HUES6 (cell line): ENCODE results near the gene DRD2.

Source experiments
- H3K27ac ChIP-seq: 2 replicates; pipeline ENCODE4 v1.7.0; 2013; ENCODE audit warnings: low read depth, mild to moderate bottlenecking, low read length, inconsistent platforms
- H3K27me3 ChIP-seq: 2 replicates; pipeline ENCODE4 v1.6.1; 2013; ENCODE audit warnings: low read length; ENCODE audit not compliant: control insufficient read depth, insufficient read depth
- H3K36me3 ChIP-seq: 2 replicates; pipeline ENCODE4 v1.6.1; 2013; ENCODE audit warnings: low read length; ENCODE audit not compliant: control insufficient read depth, insufficient read depth
- H3K4me1 ChIP-seq: 2 replicates; pipeline ENCODE4 v1.6.1; 2013; ENCODE audit warnings: low read length; ENCODE audit not compliant: control insufficient read depth, insufficient read depth
- H3K4me3 ChIP-seq: 2 replicates; pipeline ENCODE4 v1.5.1; 2013; ENCODE audit warnings: low read depth, low read length
- H3K9ac ChIP-seq: one replicate; pipeline ENCODE4 v1.6.1; 2013; ENCODE audit warnings: mild to moderate bottlenecking, low read length
- H3K9me3 ChIP-seq: 2 replicates; pipeline ENCODE4 v1.6.1; 2013; ENCODE audit warnings: low read depth, low read length; ENCODE audit not compliant: control insufficient read depth, insufficient read depth

DRD2 gene

GRCh38 chr11:113446112-113446511 is 29.1 kb downstream of the DRD2 start:
- Histone ChIP-seq H3K36me3 (no peaks in the 10 kb centered on the region), H3K9me3 (no peaks in the 10 kb centered on the region), H3K4me3 (no peak overlapping the region), H3K27me3 (no peaks in the 10 kb centered on the region), H3K27ac (no peak overlapping the region), H3K9ac (no peak overlapping the region), H3K4me1 (peaks cover 2% of the 10 kb centered on the region; the same call in 1 of the 2 replicates)

DNA sequence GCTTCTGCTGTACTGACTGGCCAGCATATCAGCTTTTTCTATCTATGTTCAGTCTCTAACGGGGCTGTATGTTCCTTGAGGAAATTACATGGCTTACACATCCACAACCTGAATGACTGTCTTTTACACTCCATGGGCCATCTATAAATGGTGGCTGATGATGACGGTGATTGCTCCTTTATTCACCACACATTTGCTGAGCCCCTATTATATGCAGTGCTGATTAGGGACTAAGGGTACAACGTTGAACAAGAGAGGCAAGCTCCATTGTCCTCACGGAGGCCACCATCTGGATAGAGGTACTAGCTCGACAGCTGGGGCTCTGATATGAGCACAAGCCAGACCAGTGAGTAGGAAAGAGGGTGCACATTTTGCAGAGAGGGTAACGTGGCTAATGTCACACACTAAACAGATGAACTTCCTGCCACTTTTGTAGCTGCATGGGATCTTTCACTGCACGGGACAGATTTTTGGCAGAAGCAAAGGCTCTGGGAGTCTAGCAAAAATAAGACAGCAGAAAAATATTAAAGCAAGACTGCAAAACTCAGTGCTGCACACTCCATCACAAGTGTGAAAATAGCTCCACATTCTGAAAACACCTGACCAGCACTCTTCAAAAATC is 30.6 kb downstream of the DRD2 start:
- Histone ChIP-seq H3K9ac (no peak overlapping the region), H3K27ac (no peak overlapping the region), H3K9me3 (no peaks in the 10 kb centered on the region), H3K27me3 (no peaks in the 10 kb centered on the region), H3K4me1 (peaks cover 2% of the 10 kb centered on the region; the same call in 1 of the 2 replicates), H3K36me3 (no peaks in the 10 kb centered on the region), H3K4me3 (no peak overlapping the region)

- H3K9ac ChIP-seq: no peak overlapping the region
- H3K27me3 ChIP-seq: no peaks in the 10 kb centered on the region
- H3K27ac ChIP-seq: no peak overlapping the region
- H3K4me3 ChIP-seq: no peak overlapping the region
- no peaks in the 10 kb centered on the region for H3K4me1 ChIP-seq
- no peaks in the 10 kb centered on the region for H3K36me3 ChIP-seq
- H3K9me3 ChIP-seq: no peaks in the 10 kb centered on the region
These were observed 34.4 kb downstream of the DRD2 start for GRCh38 chr11:113440816-113441215.

DNA sequence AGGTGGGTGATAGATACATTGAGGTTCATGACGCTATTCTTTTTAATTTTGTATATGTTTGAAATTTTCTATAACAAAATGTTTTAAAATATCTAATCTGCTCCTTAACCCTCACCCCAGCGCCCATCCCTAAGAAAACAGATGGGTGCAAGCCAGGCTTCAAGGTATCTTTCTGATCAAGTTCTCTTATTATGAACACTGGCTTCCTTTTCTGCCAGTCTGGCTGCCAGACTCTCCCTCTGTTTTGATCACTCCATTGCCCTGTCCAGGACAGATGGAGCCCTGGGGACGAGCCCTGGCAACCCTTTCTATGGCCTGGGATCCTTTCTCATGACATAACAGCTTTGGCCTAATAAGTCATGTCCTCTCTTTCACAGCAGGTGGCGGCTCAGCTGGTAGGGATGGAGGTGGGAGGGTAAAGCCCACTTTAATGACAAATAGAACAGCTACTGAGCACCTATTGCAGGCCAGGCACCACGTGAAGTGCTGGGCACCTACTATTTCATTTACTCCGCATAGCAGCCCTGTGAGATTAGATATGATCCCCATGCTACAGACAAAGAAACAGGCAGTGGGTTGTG is 38.4 kb downstream of the DRD2 start:
- no peak overlapping the region for H3K9ac ChIP-seq
- H3K9me3 ChIP-seq: no peaks in the 10 kb centered on the region
- no peak overlapping the region for H3K27ac ChIP-seq
- no peaks in the 10 kb centered on the region for H3K27me3 ChIP-seq
- H3K36me3 ChIP-seq: no peaks in the 10 kb centered on the region
- peaks cover 10% of the 10 kb centered on the region for H3K4me1 ChIP-seq
- H3K4me3 ChIP-seq: no peak overlapping the region

- no peak overlapping the region for H3K9ac ChIP-seq
- H3K36me3 ChIP-seq: no peaks in the 10 kb centered on the region
- H3K4me1 ChIP-seq: peaks cover 10% of the 10 kb centered on the region
- no peak overlapping the region for H3K4me3 ChIP-seq
- H3K27me3 ChIP-seq: no peaks in the 10 kb centered on the region
- no peak overlapping the region for H3K27ac ChIP-seq
- no peaks in the 10 kb centered on the region for H3K9me3 ChIP-seq
These were observed 39.8 kb downstream of the DRD2 start for GRCh38 chr11:113435190-113435968.

- no peaks in the 10 kb centered on the region for H3K36me3 ChIP-seq
- no peaks in the 10 kb centered on the region for H3K9me3 ChIP-seq
- H3K4me3 ChIP-seq: no peak overlapping the region
- no peaks in the 10 kb centered on the region for H3K27me3 ChIP-seq
- H3K9ac ChIP-seq: no peak overlapping the region
- peaks cover 10% of the 10 kb centered on the region for H3K4me1 ChIP-seq
- no peak overlapping the region for H3K27ac ChIP-seq
These were observed 43.5 kb downstream of the DRD2 start for GRCh38 chr11:113431746-113432145.

DNA sequence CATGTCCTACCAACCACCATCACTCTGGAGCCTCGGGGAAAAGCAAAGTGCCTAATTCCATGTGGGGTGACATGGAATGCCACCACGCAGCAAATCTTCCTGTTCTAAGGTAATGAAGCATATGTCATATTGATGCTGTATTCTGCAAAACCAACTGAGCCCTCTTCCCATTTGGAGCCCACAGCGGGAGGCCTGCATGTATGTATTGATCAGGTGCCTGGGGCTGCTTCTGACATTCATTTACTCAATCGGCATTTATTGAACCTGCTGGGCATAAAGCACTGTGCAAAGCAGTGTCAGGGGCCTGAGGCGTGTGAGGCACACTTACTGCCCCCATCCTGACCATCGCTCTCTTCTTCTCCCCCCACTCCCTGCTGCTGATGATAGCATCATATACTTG is 48.5 kb downstream of the DRD2 start:
- Histone ChIP-seq H3K4me3 (no peak overlapping the region), H3K27me3 (no peaks in the 10 kb centered on the region; the same call in 1 of the 2 replicates), H3K36me3 (no peaks in the 10 kb centered on the region), H3K9me3 (no peaks in the 10 kb centered on the region), H3K4me1 (no peaks in the 10 kb centered on the region), H3K27ac (no peak overlapping the region), H3K9ac (no peak overlapping the region)

DNA sequence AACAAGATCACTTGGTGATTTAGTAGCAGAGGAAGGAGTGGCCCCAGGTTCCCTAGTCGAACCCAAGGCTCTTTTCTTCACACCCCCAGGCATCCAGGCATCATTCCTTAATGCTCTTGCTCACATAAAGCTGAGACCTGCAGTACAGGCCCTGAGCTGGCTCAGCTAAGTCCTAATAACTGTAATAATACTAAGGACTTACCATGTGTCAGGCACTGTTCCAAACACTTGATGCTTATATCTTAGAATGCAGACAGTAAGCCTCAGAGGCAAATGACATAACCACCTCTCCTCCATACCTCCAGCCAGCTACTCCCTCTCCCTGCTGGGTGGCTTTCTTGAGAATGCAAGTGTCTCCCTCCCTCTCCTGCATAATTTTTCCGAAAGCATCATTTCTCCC is 54.4 kb downstream of the DRD2 start:
- Histone ChIP-seq H3K27me3 (peaks cover 5% of the 10 kb centered on the region; the same call in 1 of the 2 replicates), H3K9ac (no peak overlapping the region), H3K27ac (no peak overlapping the region), H3K36me3 (no peaks in the 10 kb centered on the region), H3K4me1 (no peaks in the 10 kb centered on the region), H3K4me3 (no peak overlapping the region), H3K9me3 (no peaks in the 10 kb centered on the region)

- no peak overlapping the region for H3K9ac ChIP-seq
- H3K27me3 ChIP-seq: peaks cover 5% of the 10 kb centered on the region; the same call in 1 of the 2 replicates
- H3K4me3 ChIP-seq: no peak overlapping the region
- H3K36me3 ChIP-seq: no peaks in the 10 kb centered on the region
- H3K9me3 ChIP-seq: no peaks in the 10 kb centered on the region
- no peaks in the 10 kb centered on the region for H3K4me1 ChIP-seq
- H3K27ac ChIP-seq: no peak overlapping the region
These were observed 55.7 kb downstream of the DRD2 start for GRCh38 chr11:113419454-113420003.

DNA sequence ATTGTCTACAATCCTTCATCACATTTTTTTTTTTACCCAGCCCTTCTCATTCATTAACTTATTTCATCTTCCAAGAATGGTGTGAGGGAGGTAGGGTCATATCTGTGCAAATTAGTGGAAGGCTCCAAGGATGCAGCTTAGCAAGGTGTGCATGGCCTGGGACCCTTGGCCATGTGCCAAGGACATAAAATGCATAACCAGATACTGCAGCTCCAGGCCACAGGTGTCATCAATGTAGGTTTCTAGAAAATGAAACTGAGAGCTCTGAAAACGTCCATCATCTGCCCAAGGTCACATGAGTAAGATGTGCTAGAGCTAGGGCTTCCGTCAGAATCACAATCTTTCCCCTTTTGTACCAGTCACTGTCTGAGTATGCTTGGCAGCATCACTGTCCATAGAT is 57.8 kb downstream of the DRD2 start:
- no peaks in the 10 kb centered on the region for H3K36me3 ChIP-seq
- no peak overlapping the region for H3K27ac ChIP-seq
- H3K4me3 ChIP-seq: no peak overlapping the region
- H3K9me3 ChIP-seq: no peaks in the 10 kb centered on the region
- peaks cover 5% of the 10 kb centered on the region; the same call in 1 of the 2 replicates for H3K27me3 ChIP-seq
- H3K9ac ChIP-seq: no peak overlapping the region
- H3K4me1 ChIP-seq: no peaks in the 10 kb centered on the region

DNA sequence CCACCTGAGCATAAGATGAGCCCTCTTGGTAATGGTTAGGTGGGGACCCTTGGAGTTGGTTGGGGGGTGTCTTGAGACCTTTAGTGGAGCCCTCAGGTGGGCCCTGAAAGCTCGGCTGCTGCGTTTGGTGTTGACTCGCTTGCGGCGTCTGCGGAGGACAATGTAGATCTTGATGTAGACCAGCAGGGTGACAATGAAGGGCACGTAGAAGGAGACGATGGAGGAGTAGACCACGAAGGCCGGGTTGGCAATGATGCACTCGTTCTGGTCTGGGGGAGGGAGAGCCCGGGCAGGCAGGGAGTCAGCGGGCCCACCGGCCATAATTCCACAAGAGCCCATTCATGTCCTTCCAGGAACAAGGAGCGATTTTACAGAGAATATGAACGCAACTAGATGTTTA is 59.9 kb downstream of the DRD2 start:
- H3K9ac ChIP-seq: no peak overlapping the region
- H3K9me3 ChIP-seq: no peaks in the 10 kb centered on the region
- no peaks in the 10 kb centered on the region for H3K4me1 ChIP-seq
- no peaks in the 10 kb centered on the region for H3K27me3 ChIP-seq
- no peak overlapping the region for H3K4me3 ChIP-seq
- no peak overlapping the region for H3K27ac ChIP-seq
- H3K36me3 ChIP-seq: no peaks in the 10 kb centered on the region
